ENCODE data around the gene SIM1.

SIM1 gene

DNA sequence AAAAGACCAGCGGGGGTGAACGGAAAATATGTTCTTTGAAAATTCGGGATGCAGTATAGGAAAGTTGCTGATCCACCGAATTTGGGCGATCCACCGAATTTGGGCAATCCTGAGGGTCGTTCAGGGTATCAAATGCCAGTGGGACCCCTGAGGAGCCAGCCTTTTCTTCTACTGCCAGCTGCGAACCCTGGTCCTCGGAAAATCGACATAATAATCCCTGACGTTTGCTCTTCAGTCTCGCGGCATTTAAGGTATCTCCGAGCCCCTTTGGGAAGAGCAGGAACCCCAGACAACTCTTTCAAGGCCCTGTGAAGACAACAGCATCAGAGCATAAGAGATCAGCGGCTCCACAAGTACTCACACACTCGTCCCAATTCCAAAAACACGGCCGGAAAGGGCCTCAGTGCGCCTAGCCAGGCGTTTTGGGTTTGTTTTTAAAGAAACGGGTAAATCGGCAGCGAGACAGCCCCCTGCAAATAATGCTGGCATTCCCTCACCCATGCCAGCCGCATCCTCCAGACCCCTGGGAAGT is 1.0 kb downstream of the SIM1 start:
- TF ChIP-seq USF1 (IDR thresholded peaks at IDR 0.05) (no peak), REST (IDR thresholded peaks at IDR 0.05; ENCODE audit: low read depth) (no peak), TCF12 (IDR thresholded peaks at IDR 0.05; ENCODE audit: low read depth) (no peak), CEBPB (IDR thresholded peaks at IDR 0.05) (no peak), YY1 (IDR thresholded peaks at IDR 0.05; ENCODE audit: low read depth) (no peak), FOXM1 (IDR thresholded peaks at IDR 0.05; ENCODE audit: borderline replicate concordance, low read depth) (no peak), EGR1 (IDR thresholded peaks at IDR 0.05) (no peak), ZBTB7A (IDR thresholded peaks at IDR 0.05; ENCODE audit: low read depth) (no peak), NFIC (IDR thresholded peaks at IDR 0.05) (no peak), TAF1 (IDR thresholded peaks at IDR 0.05; ENCODE audit: low read depth) (no peak), CREB1 (IDR thresholded peaks at IDR 0.05; ENCODE audit: low read depth) (no peak), EP300 (IDR thresholded peaks at IDR 0.05; ENCODE audit: borderline replicate concordance) (no peak), TEAD4 (IDR thresholded peaks at IDR 0.05) (no peak), RAD21 (IDR thresholded peaks at IDR 0.05; ENCODE audit: low read depth) (no peak)
- TF ChIP-seq, protein P1, sequence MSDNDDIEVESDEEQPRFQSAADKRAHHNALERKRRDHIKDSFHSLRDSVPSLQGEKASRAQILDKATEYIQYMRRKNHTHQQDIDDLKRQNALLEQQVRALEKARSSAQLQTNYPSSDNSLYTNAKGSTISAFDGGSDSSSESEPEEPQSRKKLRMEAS (IDR thresholded peaks at IDR 0.05), result no peak

GRCh38 chr6:100462706-100463629 is 1.8 kb downstream of the SIM1 start:
- TF ChIP-seq TAF1 (IDR thresholded peaks at IDR 0.05; ENCODE audit: low read depth) (no peak), CREB1 (IDR thresholded peaks at IDR 0.05; ENCODE audit: low read depth) (no peak)
- TF ChIP-seq, protein P1 (IDR thresholded peaks at IDR 0.05), result no peak

GRCh38 chr6:100461917-100462705 is 2.6 kb downstream of the SIM1 start:
- TF ChIP-seq EP300 (IDR thresholded peaks at IDR 0.05; ENCODE audit: borderline replicate concordance) (no peak), EGR1 (IDR thresholded peaks at IDR 0.05) (no peak), YY1 (IDR thresholded peaks at IDR 0.05; ENCODE audit: low read depth) (no peak), CREB1 (IDR thresholded peaks at IDR 0.05; ENCODE audit: low read depth) (no peak), CEBPB (IDR thresholded peaks at IDR 0.05) (no peak), TAF1 (IDR thresholded peaks at IDR 0.05; ENCODE audit: low read depth) (no peak), FOXM1 (IDR thresholded peaks at IDR 0.05; ENCODE audit: borderline replicate concordance, low read depth) (no peak), TEAD4 (IDR thresholded peaks at IDR 0.05) (no peak), RAD21 (IDR thresholded peaks at IDR 0.05; ENCODE audit: low read depth) (no peak), REST (IDR thresholded peaks at IDR 0.05; ENCODE audit: low read depth) (no peak)
- TF ChIP-seq, protein P1 (IDR thresholded peaks at IDR 0.05), result no peak

DNA sequence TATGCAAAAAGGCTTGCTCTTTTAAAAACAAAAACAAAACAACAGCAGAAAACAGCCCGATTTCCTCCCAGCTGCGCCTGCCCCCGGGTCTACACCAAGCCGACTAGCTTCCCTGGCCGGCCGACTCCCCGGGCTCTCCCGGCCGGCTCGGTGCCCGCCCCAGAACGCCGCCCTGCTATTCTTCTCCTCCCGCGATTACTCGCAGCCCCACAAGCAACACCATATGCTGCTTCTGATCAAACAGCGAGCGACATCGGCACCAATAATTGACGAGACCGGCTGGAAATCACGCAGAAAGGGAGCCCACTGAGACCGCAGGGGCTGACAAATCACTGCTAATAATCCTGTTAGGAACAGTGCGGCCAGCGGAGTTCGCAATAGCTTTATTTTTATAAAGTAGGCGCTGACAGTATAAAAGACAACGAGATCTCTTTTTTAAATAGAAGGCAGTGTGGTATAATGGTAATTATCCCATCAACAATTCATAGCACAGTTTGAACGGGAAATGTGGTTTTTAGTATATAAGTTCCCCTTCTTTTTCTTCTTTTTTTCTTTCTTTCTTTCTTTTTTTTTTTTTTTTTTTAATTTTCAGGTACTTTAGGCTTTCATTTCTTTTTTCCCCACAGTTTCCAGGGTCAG is 3.3 kb downstream of the SIM1 start:
- TF ChIP-seq REST (IDR thresholded peaks at IDR 0.05; ENCODE audit: low read depth) (no peak), TEAD4 (IDR thresholded peaks at IDR 0.05) (no peak), TCF12 (IDR thresholded peaks at IDR 0.05; ENCODE audit: low read depth) (no peak), CEBPB (IDR thresholded peaks at IDR 0.05) (no peak), FOXM1 (IDR thresholded peaks at IDR 0.05; ENCODE audit: borderline replicate concordance, low read depth) (no peak), YY1 (IDR thresholded peaks at IDR 0.05; ENCODE audit: low read depth) (no peak), ZBTB7A (IDR thresholded peaks at IDR 0.05; ENCODE audit: low read depth) (no peak), EGR1 (IDR thresholded peaks at IDR 0.05) (no peak), USF1 (IDR thresholded peaks at IDR 0.05) (no peak), TAF1 (IDR thresholded peaks at IDR 0.05; ENCODE audit: low read depth) (no peak)
